Measurements from ENCODE around the gene TPO. TPM values are rescaled to one million over a fixed set of nuclear protein-coding genes. Genes with fewer than 3 reads are reported as not detected.
"Not testable (repeated sequence)": the region's sequence is repeated elsewhere in the genome, so short reads cannot be mapped to it uniquely, and the experiment has no call there.

Gene TPO
- total RNA-seq, 1 donor from 2014 or later = not detected

GRCh38 chr2:1491751-1492150, 78.5 kb downstream of the TPO start:
- Mint-ChIP-seq H3K9me3 (no peaks in the 10 kb centered on the region), H3K36me3 (ENCODE audit: low read depth) (no peaks in the 10 kb centered on the region), H3K27me3 (no peaks in the 10 kb centered on the region), H3K27ac (no peak overlapping the region), H3K4me3 (no peak overlapping the region), H3K4me1 (no peaks in the 10 kb centered on the region)
- ATAC-seq (ENCODE audit: low read depth) = no peak
- intact Hi-C loops (cut with micrococcal nuclease) = no loop called here
- DNase-seq = no peak
- no peak for TF ChIP-seq CTCF (IDR thresholded peaks at IDR 0.05)
- CTCF ChIA-PET = no interaction called here
- POLR2A ChIA-PET = no interaction called here

- H3K4me1 Mint-ChIP-seq; H3K9me3 Mint-ChIP-seq; ATAC-seq (ENCODE audit: low read depth); DNase-seq; POLR2A ChIA-PET; CTCF ChIA-PET; H3K27ac Mint-ChIP-seq; H3K27me3 Mint-ChIP-seq; H3K36me3 Mint-ChIP-seq (ENCODE audit: low read depth); intact Hi-C loops (cut with micrococcal nuclease); H3K4me3 Mint-ChIP-seq: not testable (repeated sequence)
Measured at GRCh38 chr2:1492231-1492630, 79.0 kb downstream of the TPO start.

GRCh38 chr2:1492711-1493430, 79.6 kb downstream of the TPO start:
- Mint-ChIP-seq H3K36me3 (ENCODE audit: low read depth) (no peaks in the 10 kb centered on the region), H3K27me3 (no peaks in the 10 kb centered on the region), H3K4me1 (no peaks in the 10 kb centered on the region), H3K4me3 (no peak overlapping the region), H3K9me3 (no peaks in the 10 kb centered on the region), H3K27ac (no peak overlapping the region)
- DNase-seq (no peak), ATAC-seq (ENCODE audit: low read depth) (no peak)
- ChIA-PET CTCF (interaction anchor here (0.6 kb wide), 1 partner anchor 174 kb away, joined by 3 read pairs; no protein-coding TSS in a partner anchor), POLR2A (no interaction called here)
- intact Hi-C loops (cut with micrococcal nuclease) = no loop called here
- no peak for TF ChIP-seq CTCF (IDR thresholded peaks at IDR 0.05)

GRCh38 chr2:1493431-1494126, 80.3 kb downstream of the TPO start:
- H3K4me3 Mint-ChIP-seq = no peak overlapping the region
- no peaks in the 10 kb centered on the region for H3K4me1 Mint-ChIP-seq
- intact Hi-C loops (cut with micrococcal nuclease) = no loop called here
- no peaks in the 10 kb centered on the region for H3K9me3 Mint-ChIP-seq
- no peak overlapping the region for H3K27ac Mint-ChIP-seq
- ChIA-PET POLR2A (no interaction called here), CTCF (no interaction called here)
- H3K27me3 Mint-ChIP-seq = no peaks in the 10 kb centered on the region
- ATAC-seq (ENCODE audit: low read depth) (no peak), DNase-seq (no peak)
- no peaks in the 10 kb centered on the region for H3K36me3 Mint-ChIP-seq (ENCODE audit: low read depth)
- no peak for TF ChIP-seq CTCF (IDR thresholded peaks at IDR 0.05)

GRCh38 chr2:1494257-1494656, 81.0 kb downstream of the TPO start:
- no peak overlapping the region for H3K27ac Mint-ChIP-seq
- ATAC-seq (ENCODE audit: low read depth) (no peak), DNase-seq (no peak)
- H3K27me3 Mint-ChIP-seq = no peaks in the 10 kb centered on the region
- no peaks in the 10 kb centered on the region for H3K4me1 Mint-ChIP-seq
- no peaks in the 10 kb centered on the region for H3K36me3 Mint-ChIP-seq (ENCODE audit: low read depth)
- no peaks in the 10 kb centered on the region for H3K9me3 Mint-ChIP-seq
- no peak overlapping the region for H3K4me3 Mint-ChIP-seq
- ChIA-PET CTCF (no interaction called here), POLR2A (no interaction called here)
- intact Hi-C loops (cut with micrococcal nuclease) = no loop called here
- TF ChIP-seq CTCF (IDR thresholded peaks at IDR 0.05) = no peak

All from activated B cell treated with CpG ODN at 0.5 μM for 24 hours (primary cell).